ENCODE results near the gene TTC21B.

The TTC21B gene

GRCh38 chr2:165920748-165921147, 32.8 kb downstream of the TTC21B start:
- DNase-seq = no peak

- no peak for DNase-seq
These were observed 39.9 kb downstream of the TTC21B start for GRCh38 chr2:165913636-165914035.

GRCh38 chr2:165911981-165912380, 41.6 kb downstream of the TTC21B start:
- no peak for DNase-seq

GRCh38 chr2:165911231-165911630, 42.3 kb downstream of the TTC21B start:
- DNase-seq = no peak

GRCh38 chr2:165909466-165909865, 44.1 kb downstream of the TTC21B start:
- DNase-seq = no peak

- no peak for DNase-seq
These were observed 47.7 kb downstream of the TTC21B start for GRCh38 chr2:165905854-165906253.

GRCh38 chr2:165905269-165905668, 48.3 kb downstream of the TTC21B start:
- DNase-seq = no peak

GRCh38 chr2:165904432-165904831, 49.1 kb downstream of the TTC21B start:
- DNase-seq = no peak

GRCh38 chr2:165903406-165903805, 50.2 kb downstream of the TTC21B start:
- DNase-seq = no peak

GRCh38 chr2:165902934-165903333, 50.6 kb downstream of the TTC21B start:
- no peak for DNase-seq

- no peak for DNase-seq
These were observed 51.8 kb downstream of the TTC21B start for GRCh38 chr2:165901620-165902298.

GRCh38 chr2:165899311-165899710, 54.3 kb downstream of the TTC21B start:
- DNase-seq = no peak

GRCh38 chr2:165898381-165898780, 55.2 kb downstream of the TTC21B start:
- DNase-seq = no peak

- DNase-seq = no peak
These were observed 55.9 kb downstream of the TTC21B start for GRCh38 chr2:165897726-165898125.

GRCh38 chr2:165897074-165897473, 56.5 kb downstream of the TTC21B start:
- no peak for DNase-seq

GRCh38 chr2:165895974-165896373, 57.6 kb downstream of the TTC21B start:
- DNase-seq = no peak

GRCh38 chr2:165893556-165893955, 60.0 kb downstream of the TTC21B start:
- no peak for DNase-seq

- DNase-seq = no peak
These were observed 61.0 kb downstream of the TTC21B start for GRCh38 chr2:165892526-165892925.

- DNase-seq = no peak
These were observed 61.6 kb downstream of the TTC21B start for GRCh38 chr2:165891943-165892342.

- no peak for DNase-seq
These were observed 62.2 kb downstream of the TTC21B start for GRCh38 chr2:165891345-165891744.

- no peak for DNase-seq
These were observed 63.8 kb downstream of the TTC21B start for GRCh38 chr2:165889798-165890197.

GRCh38 chr2:165889158-165889557, 64.4 kb downstream of the TTC21B start:
- no peak for DNase-seq

- no peak for DNase-seq
These were observed 65.4 kb downstream of the TTC21B start for GRCh38 chr2:165888171-165888570.

GRCh38 chr2:165886487-165887146, 67.0 kb downstream of the TTC21B start:
- DNase-seq = peak; percentile 69
